Astrocyte of the spinal cord (primary cell): ENCODE measurements around the gene APBA2.

ENCODE experiments used
- DNase-seq: peaks from one replicate; pipeline ENCODE4 v3.0.0; 2011; ENCODE audit warnings: low read depth, low spot score
- H3K4me3 ChIP-seq: 2 replicates; pipeline ENCODE4 v1.5.1; 2011; ENCODE audit warnings: low read depth, mild to moderate bottlenecking, low read length, moderate library complexity
- CTCF ChIP-seq: IDR thresholded peaks from 2 replicates; pipeline ENCODE4 v1.5.1; 2012; ENCODE audit warnings: low read depth, mild to moderate bottlenecking, low read length, inconsistent platforms
- in situ Hi-C: cut with HindIII; loops from 2 replicates; pipeline ENCODE4 v1.10.0; 2017; ENCODE audit warnings: low sequenced_read_pairs

The APBA2 gene

GRCh38 chr15:29070471-29071231, 184.9 kb downstream of the APBA2 start:
- TF ChIP-seq CTCF, result no peak
- no peak overlapping the region for H3K4me3 ChIP-seq
- in situ Hi-C loops, result no loop called here
- DNase-seq, result no peak

GRCh38 chr15:29071232-29071881, 185.6 kb downstream of the APBA2 start:
- no peak overlapping the region for H3K4me3 ChIP-seq
- no peak for DNase-seq
- in situ Hi-C loops, result no loop called here
- TF ChIP-seq CTCF, result no peak

- no peak overlapping the region for H3K4me3 ChIP-seq
- in situ Hi-C loops, result no loop called here
- TF ChIP-seq CTCF, result no peak
- DNase-seq, result no peak
Observed at GRCh38 chr15:29071882-29072273, 186.1 kb downstream of the APBA2 start.

- TF ChIP-seq CTCF, result no peak
- in situ Hi-C loops, result no loop called here
- no peak for DNase-seq
- H3K4me3 ChIP-seq, result no peak overlapping the region
Observed at GRCh38 chr15:29072444-29072843, 186.7 kb downstream of the APBA2 start.

GRCh38 chr15:29074045-29074444, 188.3 kb downstream of the APBA2 start:
- DNase-seq, result no peak
- no peak for TF ChIP-seq CTCF
- in situ Hi-C loops, result no loop called here
- no peak overlapping the region for H3K4me3 ChIP-seq

- DNase-seq, result no peak
- TF ChIP-seq CTCF, result no peak
- no peak overlapping the region for H3K4me3 ChIP-seq
- in situ Hi-C loops, result no loop called here
Observed at GRCh38 chr15:29078541-29078940, 192.8 kb downstream of the APBA2 start.
